HEK293 (cell line): ENCODE data around the gene FERMT3.
A peak's percentile ranks its signal among the peaks of the same experiment; 100 is the strongest.

Experiments
- KLF10 ChIP-seq: fragments of 450-650 bp; IDR thresholded peaks from 2 replicates; pipeline ENCODE4 v1.5.1; 2018; ENCODE audit warnings: missing biosample characterization, mild to moderate bottlenecking, missing genetic modification characterization
- KLF7 ChIP-seq: fragments of 450-650 bp; formaldehyde crosslinking; IDR thresholded peaks from 2 replicates; pipeline ENCODE4 v1.5.1; 2016; ENCODE audit warnings: missing biosample characterization, missing genetic modification characterization, borderline replicate concordance
- MYNN ChIP-seq: fragments of 450-650 bp; formaldehyde crosslinking; IDR thresholded peaks from 2 replicates; pipeline ENCODE4 v1.5.1; 2016; ENCODE audit warnings: missing biosample characterization, missing genetic modification characterization, borderline replicate concordance
- OSR2 ChIP-seq: fragments of 450-650 bp; formaldehyde crosslinking; IDR thresholded peaks from 2 replicates; pipeline ENCODE4 v1.5.1; 2016; ENCODE audit warnings: missing biosample characterization, missing genetic modification characterization
- OVOL3 ChIP-seq: fragments of 450-650 bp; formaldehyde crosslinking; IDR thresholded peaks from 2 replicates; pipeline ENCODE4 v1.5.1; 2016; ENCODE audit warnings: missing biosample characterization, missing genetic modification characterization
- SALL2 ChIP-seq: fragments of 450-650 bp; formaldehyde crosslinking; IDR thresholded peaks from 2 replicates; pipeline ENCODE4 v1.5.0; 2017; ENCODE audit warnings: missing biosample characterization, mild to moderate bottlenecking, missing genetic modification characterization, borderline replicate concordance
- ZBTB49 ChIP-seq: fragments of 450-650 bp; formaldehyde crosslinking; IDR thresholded peaks from 2 replicates; pipeline ENCODE4 v1.5.1; 2016; ENCODE audit warnings: missing biosample characterization, missing genetic modification characterization, low read depth
- ZFHX2 ChIP-seq: fragments of 450-650 bp; formaldehyde crosslinking; conservative IDR thresholded peaks from 2 replicates; pipeline ENCODE4 v1.5.1; 2016; ENCODE audit warnings: missing biosample characterization, missing genetic modification characterization
- ZNF132 ChIP-seq: fragments of 450-650 bp; formaldehyde crosslinking; IDR thresholded peaks from 2 replicates; pipeline ENCODE4 v1.5.1; 2017; ENCODE audit warnings: missing biosample characterization, missing genetic modification characterization, borderline replicate concordance
- ZNF2 ChIP-seq: fragments of 450-650 bp; formaldehyde crosslinking; IDR thresholded peaks from 2 replicates; pipeline ENCODE4 v1.5.1; 2016; ENCODE audit warnings: missing biosample characterization, missing genetic modification characterization
- ZNF24 ChIP-seq: fragments of 450-650 bp; formaldehyde crosslinking; IDR thresholded peaks from 2 replicates; pipeline ENCODE4 v1.5.1; 2016; ENCODE audit warnings: missing biosample characterization, missing genetic modification characterization
- ZNF311 ChIP-seq: fragments of 450-650 bp; formaldehyde crosslinking; IDR thresholded peaks from 2 replicates; pipeline ENCODE4 v1.5.1; 2017; ENCODE audit warnings: missing biosample characterization, missing genetic modification characterization, borderline replicate concordance
- ZNF362 ChIP-seq: fragments of 450-650 bp; formaldehyde crosslinking; IDR thresholded peaks from 2 replicates; pipeline ENCODE4 v1.5.1; 2016; ENCODE audit warnings: missing biosample characterization, missing genetic modification characterization
- ZNF366 ChIP-seq: fragments of 450-650 bp; formaldehyde crosslinking; conservative IDR thresholded peaks from 2 replicates; pipeline ENCODE4 v1.5.1; 2016; ENCODE audit warnings: missing biosample characterization, missing genetic modification characterization
- ZNF544 ChIP-seq: fragments of 450-650 bp; formaldehyde crosslinking; IDR thresholded peaks from 2 replicates; pipeline ENCODE4 v1.5.0; 2017; ENCODE audit warnings: missing biosample characterization, missing genetic modification characterization
- ZNF548 ChIP-seq: fragments of 450-650 bp; formaldehyde crosslinking; IDR thresholded peaks from 2 replicates; pipeline ENCODE4 v1.5.1; 2016; ENCODE audit warnings: missing biosample characterization, missing genetic modification characterization
- ZNF660 ChIP-seq: fragments of 450-650 bp; IDR thresholded peaks from 2 replicates; pipeline ENCODE4 v1.5.1; 2018; ENCODE audit warnings: missing biosample characterization, mild to moderate bottlenecking, missing genetic modification characterization
- ZNF692 ChIP-seq: fragments of 450-650 bp; formaldehyde crosslinking; IDR thresholded peaks from 2 replicates; pipeline ENCODE4 v1.5.1; 2016; ENCODE audit warnings: missing biosample characterization, missing genetic modification characterization
- ZNF837 ChIP-seq: fragments of 450-650 bp; formaldehyde crosslinking; IDR thresholded peaks from 2 replicates; pipeline ENCODE4 v1.5.1; 2016; ENCODE audit warnings: missing biosample characterization, missing genetic modification characterization
- ZSCAN4 ChIP-seq: fragments of 450-650 bp; formaldehyde crosslinking; IDR thresholded peaks from 2 replicates; pipeline ENCODE4 v1.5.1; 2017; ENCODE audit warnings: missing biosample characterization, missing genetic modification characterization
- ZXDB ChIP-seq: fragments of 450-650 bp; formaldehyde crosslinking; IDR thresholded peaks from 2 replicates; pipeline ENCODE4 v1.5.1; 2016; ENCODE audit warnings: missing biosample characterization, missing genetic modification characterization
- TF ChIP-seq, protein P1 (sequence below): fragments of 450-650 bp; formaldehyde crosslinking; conservative IDR thresholded peaks from 2 replicates; pipeline ENCODE4 v1.5.1; 2016; ENCODE audit warnings: low read depth, missing biosample characterization, missing genetic modification characterization
- TF ChIP-seq, protein P2 (sequence below): fragments of 450-650 bp; formaldehyde crosslinking; IDR thresholded peaks from 2 replicates; pipeline ENCODE4 v1.5.1; 2016; ENCODE audit warnings: missing biosample characterization, missing genetic modification characterization
- TF ChIP-seq, protein P3 (sequence below): fragments of 450-650 bp; formaldehyde crosslinking; IDR thresholded peaks from 2 replicates; pipeline ENCODE4 v1.5.1; 2016; ENCODE audit warnings: missing biosample characterization, missing genetic modification characterization

FERMT3 gene

GRCh38 chr11:64204464-64204989 is 2.0 kb upstream of the FERMT3 start (continued):
- TF ChIP-seq, protein P1, sequence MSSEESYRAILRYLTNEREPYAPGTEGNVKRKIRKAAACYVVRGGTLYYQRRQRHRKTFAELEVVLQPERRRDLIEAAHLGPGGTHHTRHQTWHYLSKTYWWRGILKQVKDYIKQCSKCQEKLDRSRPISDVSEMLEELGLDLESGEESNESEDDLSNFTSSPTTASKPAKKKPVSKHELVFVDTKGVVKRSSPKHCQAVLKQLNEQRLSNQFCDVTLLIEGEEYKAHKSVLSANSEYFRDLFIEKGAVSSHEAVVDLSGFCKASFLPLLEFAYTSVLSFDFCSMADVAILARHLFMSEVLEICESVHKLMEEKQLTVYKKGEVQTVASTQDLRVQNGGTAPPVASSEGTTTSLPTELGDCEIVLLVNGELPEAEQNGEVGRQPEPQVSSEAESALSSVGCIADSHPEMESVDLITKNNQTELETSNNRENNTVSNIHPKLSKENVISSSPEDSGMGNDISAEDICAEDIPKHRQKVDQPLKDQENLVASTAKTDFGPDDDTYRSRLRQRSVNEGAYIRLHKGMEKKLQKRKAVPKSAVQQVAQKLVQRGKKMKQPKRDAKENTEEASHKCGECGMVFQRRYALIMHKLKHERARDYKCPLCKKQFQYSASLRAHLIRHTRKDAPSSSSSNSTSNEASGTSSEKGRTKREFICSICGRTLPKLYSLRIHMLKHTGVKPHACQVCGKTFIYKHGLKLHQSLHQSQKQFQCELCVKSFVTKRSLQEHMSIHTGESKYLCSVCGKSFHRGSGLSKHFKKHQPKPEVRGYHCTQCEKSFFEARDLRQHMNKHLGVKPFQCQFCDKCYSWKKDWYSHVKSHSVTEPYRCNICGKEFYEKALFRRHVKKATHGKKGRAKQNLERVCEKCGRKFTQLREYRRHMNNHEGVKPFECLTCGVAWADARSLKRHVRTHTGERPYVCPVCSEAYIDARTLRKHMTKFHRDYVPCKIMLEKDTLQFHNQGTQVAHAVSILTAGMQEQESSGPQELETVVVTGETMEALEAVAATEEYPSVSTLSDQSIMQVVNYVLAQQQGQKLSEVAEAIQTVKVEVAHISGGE, result no peak
- TF ChIP-seq ZNF311 (tag by site-specific recombination) (no peak), ZNF692 (tag by site-specific recombination) (peak; percentile 56; the same call in 1 of the 2 replicates), ZNF660 (peak; percentile 24; the same call in 1 of the 2 replicates), ZNF24 (tag by site-specific recombination) (0 out of 2 replicates have a peak, but pooled peaks have one; percentile 44), ZNF544 (no peak), OVOL3 (tag by site-specific recombination) (no peak), ZXDB (peak; percentile 93), ZNF837 (no peak), ZNF548 (tag by site-specific recombination) (no peak), KLF10 (tag by site-specific recombination) (0 out of 2 replicates have a peak, but pooled peaks have one; percentile 24), ZBTB49 (no peak), ZFHX2 (tag by site-specific recombination) (no peak), MYNN (no peak), ZNF362 (tag by site-specific recombination) (peak; percentile 84), ZNF2 (tag by site-specific recombination) (peak; percentile 96), SALL2 (tag by site-specific recombination) (no peak), ZNF366 (tag by site-specific recombination) (peak; percentile 23; the same call in 1 of the 2 replicates), ZSCAN4 (no peak), KLF7 (tag by site-specific recombination) (0 out of 2 replicates have a peak, but pooled peaks have one; percentile 24), OSR2 (tag by site-specific recombination) (peak; percentile 74; the same call in 1 of the 2 replicates), ZNF132 (tag by site-specific recombination) (no peak)
- TF ChIP-seq, protein P2, sequence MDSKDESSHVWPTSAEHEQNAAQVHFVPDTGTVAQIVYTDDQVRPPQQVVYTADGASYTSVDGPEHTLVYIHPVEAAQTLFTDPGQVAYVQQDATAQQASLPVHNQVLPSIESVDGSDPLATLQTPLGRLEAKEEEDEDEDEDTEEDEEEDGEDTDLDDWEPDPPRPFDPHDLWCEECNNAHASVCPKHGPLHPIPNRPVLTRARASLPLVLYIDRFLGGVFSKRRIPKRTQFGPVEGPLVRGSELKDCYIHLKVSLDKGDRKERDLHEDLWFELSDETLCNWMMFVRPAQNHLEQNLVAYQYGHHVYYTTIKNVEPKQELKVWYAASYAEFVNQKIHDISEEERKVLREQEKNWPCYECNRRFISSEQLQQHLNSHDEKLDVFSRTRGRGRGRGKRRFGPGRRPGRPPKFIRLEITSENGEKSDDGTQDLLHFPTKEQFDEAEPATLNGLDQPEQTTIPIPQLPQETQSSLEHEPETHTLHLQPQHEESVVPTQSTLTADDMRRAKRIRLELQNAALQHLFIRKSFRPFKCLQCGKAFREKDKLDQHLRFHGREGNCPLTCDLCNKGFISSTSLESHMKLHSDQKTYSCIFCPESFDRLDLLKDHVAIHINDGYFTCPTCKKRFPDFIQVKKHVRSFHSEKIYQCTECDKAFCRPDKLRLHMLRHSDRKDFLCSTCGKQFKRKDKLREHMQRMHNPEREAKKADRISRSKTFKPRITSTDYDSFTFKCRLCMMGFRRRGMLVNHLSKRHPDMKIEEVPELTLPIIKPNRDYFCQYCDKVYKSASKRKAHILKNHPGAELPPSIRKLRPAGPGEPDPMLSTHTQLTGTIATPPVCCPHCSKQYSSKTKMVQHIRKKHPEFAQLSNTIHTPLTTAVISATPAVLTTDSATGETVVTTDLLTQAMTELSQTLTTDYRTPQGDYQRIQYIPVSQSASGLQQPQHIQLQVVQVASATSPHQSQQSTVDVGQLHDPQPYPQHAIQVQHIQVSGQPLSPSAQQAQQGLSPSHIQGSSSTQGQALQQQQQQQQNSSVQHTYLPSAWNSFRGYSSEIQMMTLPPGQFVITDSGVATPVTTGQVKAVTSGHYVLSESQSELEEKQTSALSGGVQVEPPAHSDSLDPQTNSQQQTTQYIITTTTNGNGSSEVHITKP (tag by site-specific recombination), result peak; percentile 63; the same call in 1 of the 2 replicates
- TF ChIP-seq, protein P3, sequence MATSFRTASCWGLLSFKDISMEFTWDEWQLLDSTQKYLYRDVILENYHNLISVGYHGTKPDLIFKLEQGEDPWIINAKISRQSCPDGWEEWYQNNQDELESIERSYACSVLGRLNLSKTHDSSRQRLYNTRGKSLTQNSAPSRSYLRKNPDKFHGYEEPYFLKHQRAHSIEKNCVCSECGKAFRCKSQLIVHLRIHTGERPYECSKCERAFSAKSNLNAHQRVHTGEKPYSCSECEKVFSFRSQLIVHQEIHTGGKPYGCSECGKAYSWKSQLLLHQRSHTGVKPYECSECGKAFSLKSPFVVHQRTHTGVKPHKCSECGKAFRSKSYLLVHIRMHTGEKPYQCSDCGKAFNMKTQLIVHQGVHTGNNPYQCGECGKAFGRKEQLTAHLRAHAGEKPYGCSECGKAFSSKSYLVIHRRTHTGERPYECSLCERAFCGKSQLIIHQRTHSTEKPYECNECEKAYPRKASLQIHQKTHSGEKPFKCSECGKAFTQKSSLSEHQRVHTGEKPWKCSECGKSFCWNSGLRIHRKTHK (tag by site-specific recombination), result no peak
